H1 (cell line): ENCODE data around the gene POLD1. TPM values are rescaled to one million over a fixed set of nuclear protein-coding genes. Genes with fewer than 3 reads are reported as not detected.

Source experiments
- CTCF ChIA-PET: fragments of 300-600 bp; sonication (Branson Sonifier 250); formaldehyde crosslinking; loops from one replicate; lab custom pipeline; 2021; ENCODE audit not compliant: partially characterized antibody; lab: Charles Lee
- POLR2A ChIA-PET: fragments of 300-600 bp; sonication (Branson Sonifier 250); formaldehyde crosslinking; loops from one replicate; lab custom pipeline; 2021; ENCODE audit warnings: inconsistent platforms; ENCODE audit not compliant: partially characterized antibody; lab: Charles Lee
- DNase-seq, 2 experiments: peaks; one replicate each; pipeline versions ENCODE4 v3.0.0 to v3.0.0-alpha.2; 2010 to 2022; ENCODE audit warnings: low spot score in 2 of 2, low read depth in 1 of 2, mixed read lengths in 1 of 2
- FAIRE-seq: peaks from 2 replicates; lab custom pipeline; 2011; peaks lifted over from hg19 to GRCh38; lab: Jason Lieb, UNC
- H2AFZ ChIP-seq: 2 replicates; pipeline ENCODE4 v1.8.1; 2012; ENCODE audit warnings: low read length, inconsistent platforms
- H2AK5ac ChIP-seq: 2 replicates; pipeline ENCODE4 v1.6.1; 2013; ENCODE audit warnings: low read depth, low read length
- H2BK120ac ChIP-seq: replicated peaks from 2 replicates; pipeline ENCODE3; 2013; ENCODE audit warnings: low read depth, low read length, inconsistent platforms
- H2BK12ac ChIP-seq: 2 replicates; pipeline ENCODE4 v1.6.1; 2013; ENCODE audit warnings: low read depth, low read length
- H2BK15ac ChIP-seq: 2 replicates; pipeline ENCODE4 v1.6.1; 2013; ENCODE audit warnings: low read length
- H2BK20ac ChIP-seq: 2 replicates; pipeline ENCODE4 v1.6.1; 2013; ENCODE audit warnings: low read length
- H2BK5ac ChIP-seq: 2 replicates; pipeline ENCODE4 v1.6.1; 2013; ENCODE audit warnings: low read depth, low read length
- H3K14ac ChIP-seq: 2 replicates; pipeline ENCODE4 v1.6.1; 2013; ENCODE audit warnings: inconsistent platforms; ENCODE audit not compliant: insufficient read length
- H3K18ac ChIP-seq: 2 replicates; pipeline ENCODE4 v1.6.1; 2013; ENCODE audit warnings: low read length; ENCODE audit errors: extremely low read depth
- H3K23ac ChIP-seq: 2 replicates; pipeline ENCODE4 v1.6.1; 2013; ENCODE audit warnings: inconsistent platforms; ENCODE audit not compliant: insufficient read length
- H3K23me2 ChIP-seq: 2 replicates; pipeline ENCODE4 v1.6.1; 2013; ENCODE audit warnings: low read depth, low read length
- H3K27ac ChIP-seq: 2 replicates; pipeline ENCODE4 v1.6.1; 2011; ENCODE audit warnings: low read depth, low read length, inconsistent platforms
- H3K27me3 ChIP-seq, 4 experiments: replicated peaks in 1 of 4; 1 replicate in 1 of 4; 2 replicates in 3 of 4; pipeline versions ENCODE4 v1.6.1 to v1.8.1; 2011 to 2013; ENCODE audit warnings: low read length in 3 of 4, mild to moderate bottlenecking in 3 of 4, inconsistent platforms in 2 of 4, mixed read lengths in 2 of 4, moderate library complexity in 1 of 4; ENCODE audit not compliant: control insufficient read depth in 3 of 4, insufficient read depth in 3 of 4; ENCODE audit errors: extremely low read depth in 1 of 4
- H3K36me3 ChIP-seq, 4 experiments: 2 replicates each; pipeline versions ENCODE4 v1.6.1 to v1.8.1; 2011 to 2013; ENCODE audit warnings: mild to moderate bottlenecking in 4 of 4, low read length in 3 of 4, moderate library complexity in 2 of 4, control low read depth in 1 of 4, inconsistent platforms in 1 of 4; ENCODE audit not compliant: insufficient read depth in 4 of 4, control insufficient read depth in 2 of 4
- H3K4ac ChIP-seq: replicated peaks from 2 replicates; pipeline ENCODE3; 2013; ENCODE audit warnings: low read length, low read depth, mixed read lengths, inconsistent platforms; ENCODE audit not compliant: insufficient read length
- H3K4me1 ChIP-seq, 4 experiments: replicated peaks in 1 of 4; 1 replicate in 1 of 4; 2 replicates in 3 of 4; pipeline versions ENCODE4 v1.6.1 to v1.8.1; 2011 to 2013; ENCODE audit warnings: low read length in 3 of 4, inconsistent platforms in 2 of 4, mixed read lengths in 1 of 4; ENCODE audit not compliant: insufficient read depth in 4 of 4, control insufficient read depth in 3 of 4
- H3K4me2 ChIP-seq, 2 experiments: 2 replicates each; pipeline versions ENCODE4 v1.6.1 to v1.8.1; 2011 to 2013; ENCODE audit warnings: low read depth in 2 of 2, low read length in 2 of 2, control low read depth in 1 of 2, inconsistent platforms in 1 of 2, mild to moderate bottlenecking in 1 of 2; ENCODE audit not compliant: insufficient read depth in 1 of 2
- H3K4me3 ChIP-seq, 4 experiments: fragments of 200-600, 300-600 bp in 1 of 4; sonication (generic), shearing (Covaris generic), sonication (Bioruptor Twin) in 1 of 4; 2 replicates each; pipeline versions ENCODE4 v1.5.1 to v1.8.1; 2011 to 2016; ENCODE audit warnings: low read length in 4 of 4, low read depth in 3 of 4, control low read depth in 2 of 4, inconsistent platforms in 2 of 4, mild to moderate bottlenecking in 2 of 4, mixed read lengths in 1 of 4, moderate library complexity in 1 of 4; ENCODE audit not compliant: insufficient read depth in 2 of 4; ENCODE audit errors: extremely low read depth in 1 of 4
- H3K56ac ChIP-seq: replicated peaks from 2 replicates; pipeline ENCODE3; 2013; ENCODE audit warnings: low read depth, mild to moderate bottlenecking, mixed read lengths, low read length, inconsistent platforms; ENCODE audit not compliant: insufficient read length
- H3K79me1 ChIP-seq: 2 replicates; pipeline ENCODE4 v1.6.1; 2013; ENCODE audit warnings: low read depth, low read length, control low read depth
- H3K79me2 ChIP-seq, 2 experiments: 2 replicates each; pipeline versions ENCODE4 v1.6.1 to v1.8.1; 2012 to 2013; ENCODE audit warnings: low read length in 2 of 2, mild to moderate bottlenecking in 2 of 2, inconsistent platforms in 1 of 2; ENCODE audit not compliant: insufficient read depth in 2 of 2, control insufficient read depth in 1 of 2
- H3K9ac ChIP-seq, 4 experiments: replicated peaks in 1 of 4; 1 replicate in 1 of 4; 2 replicates in 3 of 4; pipeline versions ENCODE4 v1.6.1 to v1.8.1; 2011 to 2013; ENCODE audit warnings: low read depth in 3 of 4, low read length in 3 of 4, control low read depth in 2 of 4, mild to moderate bottlenecking in 2 of 4, moderate library complexity in 2 of 4, inconsistent platforms in 1 of 4; ENCODE audit errors: extremely low read depth in 1 of 4
- H3K9me3 ChIP-seq, 2 experiments: 2 replicates each; pipeline versions ENCODE4 v1.6.1 to v1.8.1; 2012 to 2013; ENCODE audit warnings: mild to moderate bottlenecking in 2 of 2, moderate library complexity in 2 of 2, control low read depth in 1 of 2, inconsistent platforms in 1 of 2, low read depth in 1 of 2, low read length in 1 of 2, mixed read lengths in 1 of 2; ENCODE audit not compliant: insufficient read depth in 2 of 2
- H4K20me1 ChIP-seq, 2 experiments: replicated peaks in 1 of 2; 2 replicates each; pipeline versions ENCODE3 to v1.8.1; 2011 to 2013; ENCODE audit warnings: inconsistent platforms in 2 of 2, low read length in 2 of 2, mild to moderate bottlenecking in 1 of 2; ENCODE audit not compliant: insufficient read depth in 2 of 2, control insufficient read depth in 1 of 2
- H4K5ac ChIP-seq: 2 replicates; pipeline ENCODE4 v1.6.1; 2013; ENCODE audit warnings: low read length, low read depth, mixed read lengths, inconsistent platforms; ENCODE audit not compliant: insufficient read length
- H4K8ac ChIP-seq: 2 replicates; pipeline ENCODE4 v1.8.0; 2013; ENCODE audit warnings: mild to moderate bottlenecking, moderate library complexity, low read length, inconsistent platforms; ENCODE audit not compliant: insufficient read depth; ENCODE audit errors: extremely low read depth
- H4K91ac ChIP-seq: replicated peaks from 2 replicates; pipeline ENCODE3; 2013; ENCODE audit warnings: low read length, mixed read lengths, inconsistent platforms; ENCODE audit not compliant: insufficient read length
- BCL11A ChIP-seq, 2 experiments: IDR thresholded peaks; one replicate each; pipeline ENCODE4 v1.6.1; 2011; ENCODE audit warnings: low read depth in 2 of 2, low read length in 2 of 2, mild to moderate bottlenecking in 2 of 2
- CREB1 ChIP-seq: IDR thresholded peaks from 2 replicates; pipeline ENCODE4 v1.6.1; 2012; ENCODE audit warnings: inconsistent platforms
- GTF2F1 ChIP-seq: IDR thresholded peaks from 2 replicates; pipeline ENCODE4 v1.6.1; 2012; ENCODE audit warnings: low read depth, low read length, improper control_type of control experiment, borderline replicate concordance
- HDAC2 ChIP-seq, 2 experiments: fragments of 300-600 bp in 1 of 2; sonication (generic) in 1 of 2; IDR thresholded peaks; 2 replicates each; pipeline ENCODE4 v1.6.1; 2011 to 2012; ENCODE audit warnings: low read depth in 2 of 2, low read length in 2 of 2, mild to moderate bottlenecking in 2 of 2, moderate library complexity in 2 of 2, borderline replicate concordance in 1 of 2, inconsistent platforms in 1 of 2
- MAX ChIP-seq: IDR thresholded peaks from 2 replicates; pipeline ENCODE4 v1.6.1; 2012; ENCODE audit warnings: inconsistent platforms
- NANOG ChIP-seq: IDR thresholded peaks from 2 replicates; pipeline ENCODE4 v1.6.1; 2011; ENCODE audit warnings: low read length, low read depth, mild to moderate bottlenecking, inconsistent platforms; ENCODE audit not compliant: insufficient read depth, poor library complexity, severe bottlenecking
- SP4 ChIP-seq: IDR thresholded peaks from 2 replicates; pipeline ENCODE4 v1.6.1; 2012; ENCODE audit warnings: low read length, inconsistent platforms
- SUZ12 ChIP-seq: fragments of 200-600 bp; sonication (generic); IDR thresholded peaks from 2 replicates; pipeline ENCODE4 v1.6.1; 2012; ENCODE audit warnings: mild to moderate bottlenecking, inconsistent platforms, low read length, moderate library complexity, mixed read lengths
- WGBS, 2 experiments: shearing (Covaris generic) in 1 of 2; methylation state at CpG; one replicate each; pipeline versions ENCODE4 v1.1.6 to v1.1.7; 2013 to 2015; ENCODE audit warnings: low lambda C conversion rate in 2 of 2, mixed read lengths in 2 of 2, inconsistent platforms in 1 of 2, low coverage in 1 of 2, missing lambda C conversion rate in 1 of 2; ENCODE audit not compliant: insufficient replicate concordance in 2 of 2, insufficient coverage in 1 of 2, insufficient read length in 1 of 2; ENCODE audit errors: extremely low coverage in 1 of 2, missing lambda C conversion rate in 1 of 2; 5-methylcytosine and 5-hydroxymethylcytosine counted together
- polyA plus RNA-seq, 7 experiments: library from polyadenylated mRNA; depleted of rRNA in 3 of 7; stranded (reverse) in 5 of 7; unstranded in 2 of 7; fragments of >200 nt in 5 of 7; fragments of 200-250 nt in 2 of 7; gene quantifications; 1 replicate in 5 of 7; 2 replicates in 1 of 7; 4 replicates in 1 of 7; pipeline versions ENCODE4 v1.2.1 to v1.2.3, GENCODE V29; 2011 to 2013; ENCODE audit warnings: missing spikeins in 2 of 7, mixed read lengths in 2 of 7
- total RNA-seq: library from RNA; stranded (reverse); fragmentation: NEBNext Ultra II Directional; extraction: Animal tissue kit (Norgen Biotek cat#: 25700); gene quantifications from 2 replicates; pipeline ENCODE4 v1.2.1, GENCODE V29; 2021

POLD1 gene
- total and polyA plus RNA-seq, 2 of the 8 experiments (the other 6 are each of a cell fraction or from before 2014, with no cell fraction given), result 141 to 142 TPM

- POLR2A ChIA-PET, result interaction anchor here (1.0 kb wide), 1 partner anchor 52 kb away, joined by 3 read pairs; no protein-coding TSS in a partner anchor
- 88% methylated on average over 18 of the region's 18 CpGs; no CpG with 5 or more reads in 1 of the 2 experiments for WGBS, 2 experiments
Measured at GRCh38 chr19:50467566-50467965, 83.4 kb downstream of the POLD1 start.

More at GRCh38 chr19:50467566-50467965, 83.4 kb downstream of the POLD1 start:
- no peak overlapping the region for H3K14ac ChIP-seq
- H3K56ac ChIP-seq, result no peak overlapping the region
- no peak overlapping the region for H2BK5ac ChIP-seq
- FAIRE-seq (no peak), DNase-seq (no peak)
- H4K91ac ChIP-seq, result no peak overlapping the region
- no peak overlapping the region for H4K8ac ChIP-seq
- no peak overlapping the region for H2AK5ac ChIP-seq
- H4K20me1 ChIP-seq, result no peaks in the 10 kb centered on the region
- H3K27me3 ChIP-seq, result no peaks in the 10 kb centered on the region; a peak in 1 of 7 replicates
- H2AFZ ChIP-seq, result no peak overlapping the region
- TF ChIP-seq CREB1 (no peak), GTF2F1 (no peak), MAX (no peak), NANOG (no peak), HDAC2 (IDR thresholded peaks at IDR 0.05; ENCODE audit: borderline replicate concordance in 1 of 2, low read depth in 2 of 2, low read length in 2 of 2) (no peak), SP4 (no peak), BCL11A (IDR thresholded peaks at IDR 0.05; ENCODE audit: low read depth in 2 of 2, low read length in 2 of 2) (no peak), SUZ12 (no peak)
- H3K27ac ChIP-seq, result no peak overlapping the region
- H3K4me1 ChIP-seq, result peaks cover 0 to 8% (median 4%) of the 10 kb centered on the region in 4 experiments; a peak in 5 of 7 replicates
- peak overlapping the region; percentile 21 for H3K4ac ChIP-seq
- no peaks in the 10 kb centered on the region for H3K36me3 ChIP-seq
- H3K79me2 ChIP-seq, result no peaks in the 10 kb centered on the region
- no peak overlapping the region for H2BK120ac ChIP-seq
- no peaks in the 10 kb centered on the region for H3K9me3 ChIP-seq
- no peak overlapping the region for H2BK20ac ChIP-seq
- no peaks in the 10 kb centered on the region for H3K79me1 ChIP-seq
- no peak overlapping the region for H3K4me3 ChIP-seq
- no peak overlapping the region for H3K4me2 ChIP-seq
- no peak overlapping the region for H3K9ac ChIP-seq
- no peak overlapping the region for H3K23ac ChIP-seq
- H4K5ac ChIP-seq, result no peak overlapping the region
- H2BK15ac ChIP-seq, result no peak overlapping the region
- H3K23me2 ChIP-seq, result no peaks in the 10 kb centered on the region
- no peak overlapping the region for H2BK12ac ChIP-seq
- no peak overlapping the region for H3K18ac ChIP-seq
- CTCF ChIA-PET, result interaction anchor here (2.6 to 4.0 kb wide), 3 partner anchors 19 to 100 kb away, joined by 7 to 19 read pairs (median 9); no protein-coding TSS in a partner anchor
